ENCODE data around the gene TBX1.

Gene TBX1

GRCh38 chr22:19716041-19716828, 44.3 kb upstream of the TBX1 start:
- DNase-seq (ENCODE audit: low read depth, low spot score), result no peak
- CTCF ChIA-PET, result interaction anchor here (0.8 to 4.2 kb wide), 7 partner anchors 14 to 572 kb away, joined by 3 to 45 read pairs (median 4); partner anchors contain the start of gene ESS2
- no peak overlapping the region for H3K4me3 ChIP-seq (ENCODE audit: low read depth, low read length)
- no peak for TF ChIP-seq CTCF (IDR thresholded peaks at IDR 0.05; ENCODE audit: insufficient read depth, low read length, missing control alignments)
- POLR2A ChIA-PET, result no interaction called here

- no peak overlapping the region for H3K4me3 ChIP-seq (ENCODE audit: low read depth, low read length)
- ChIA-PET POLR2A (no interaction called here), CTCF (interaction anchor here (0.8 to 4.2 kb wide), 5 partner anchors 14 to 240 kb away, joined by 3 to 45 read pairs (median 4); no protein-coding TSS in a partner anchor)
- no peak for DNase-seq (ENCODE audit: low read depth, low spot score)
- no peak for TF ChIP-seq CTCF (IDR thresholded peaks at IDR 0.05; ENCODE audit: insufficient read depth, low read length, missing control alignments)
Measured at GRCh38 chr22:19716829-19717105, 43.8 kb upstream of the TBX1 start.

DNA sequence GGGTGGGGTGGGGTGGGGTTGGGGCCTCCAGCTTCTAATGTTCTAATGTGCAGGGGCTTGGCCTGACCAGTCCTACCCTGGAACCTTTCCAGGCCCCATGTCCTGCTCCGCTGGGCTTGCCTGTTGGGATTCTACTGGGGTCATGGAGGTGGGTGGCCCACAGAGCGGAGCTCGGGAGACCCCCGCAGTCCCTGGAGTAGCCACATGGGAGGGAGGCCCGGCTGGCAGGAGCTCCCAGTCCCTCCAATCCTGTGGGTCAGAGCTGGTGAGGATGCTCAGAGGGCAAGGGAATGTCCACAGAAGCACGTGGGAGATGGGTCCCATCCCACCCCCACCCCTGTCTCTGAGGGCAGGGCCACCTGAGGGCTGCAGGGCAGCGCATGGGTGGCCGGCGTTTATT, 43.4 kb upstream of the TBX1 start:
- no peak for TF ChIP-seq CTCF (IDR thresholded peaks at IDR 0.05; ENCODE audit: insufficient read depth, low read length, missing control alignments)
- CTCF ChIA-PET, result interaction anchor here (0.8 to 4.2 kb wide), 5 partner anchors 13 to 240 kb away, joined by 3 to 45 read pairs (median 4); no protein-coding TSS in a partner anchor
- no peak for DNase-seq (ENCODE audit: low read depth, low spot score)
- no peak overlapping the region for H3K4me3 ChIP-seq (ENCODE audit: low read depth, low read length)
- POLR2A ChIA-PET, result no interaction called here

DNA sequence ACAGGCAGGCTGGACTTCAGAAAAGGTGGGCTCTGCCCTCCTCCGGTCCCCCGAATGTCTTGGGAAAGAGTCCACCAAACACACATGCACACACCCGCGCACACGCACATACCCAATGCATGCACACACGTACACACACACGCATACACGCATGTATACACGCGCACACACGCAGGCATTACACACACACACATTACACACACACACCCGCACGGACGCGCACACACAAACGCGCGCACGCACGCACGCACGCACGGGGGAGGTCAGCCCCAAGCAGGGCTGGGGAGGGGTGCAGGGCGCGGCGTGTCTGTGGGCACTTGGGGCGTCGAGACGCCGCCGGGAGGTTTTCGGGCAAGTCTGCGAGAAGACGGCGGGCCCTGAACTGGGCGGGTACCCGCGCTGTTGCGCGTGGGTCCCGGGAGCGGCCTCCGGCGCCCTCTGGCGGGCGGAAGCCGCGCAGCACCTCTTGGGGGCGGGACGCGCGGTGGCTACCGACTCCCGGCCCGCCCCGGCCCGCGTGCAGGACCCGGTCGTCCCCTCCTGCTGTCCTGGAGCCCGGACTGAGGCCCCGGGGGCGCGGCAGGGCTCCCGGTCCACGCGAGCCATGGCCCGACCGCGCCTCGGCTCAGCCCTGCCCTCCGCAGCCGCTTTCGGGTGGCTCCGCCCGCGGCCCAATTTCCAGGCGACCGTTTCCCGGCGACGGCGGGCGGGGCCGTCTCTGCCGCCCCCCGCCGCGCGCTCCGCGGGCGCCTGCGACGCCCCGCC, 42.7 kb upstream of the TBX1 start:
- POLR2A ChIA-PET, result no interaction called here
- peak overlapping the region; percentile 73 for H3K4me3 ChIP-seq (ENCODE audit: low read depth, low read length)
- CTCF ChIA-PET, result interaction anchor here (1.3 to 4.2 kb wide), 8 partner anchors 9 to 241 kb away, joined by 3 to 45 read pairs (median 4); no protein-coding TSS in a partner anchor
- DNase-seq (ENCODE audit: low read depth, low spot score), result no peak
- peak; percentile 91 for TF ChIP-seq CTCF (IDR thresholded peaks at IDR 0.05; ENCODE audit: insufficient read depth, low read length, missing control alignments)

DNA sequence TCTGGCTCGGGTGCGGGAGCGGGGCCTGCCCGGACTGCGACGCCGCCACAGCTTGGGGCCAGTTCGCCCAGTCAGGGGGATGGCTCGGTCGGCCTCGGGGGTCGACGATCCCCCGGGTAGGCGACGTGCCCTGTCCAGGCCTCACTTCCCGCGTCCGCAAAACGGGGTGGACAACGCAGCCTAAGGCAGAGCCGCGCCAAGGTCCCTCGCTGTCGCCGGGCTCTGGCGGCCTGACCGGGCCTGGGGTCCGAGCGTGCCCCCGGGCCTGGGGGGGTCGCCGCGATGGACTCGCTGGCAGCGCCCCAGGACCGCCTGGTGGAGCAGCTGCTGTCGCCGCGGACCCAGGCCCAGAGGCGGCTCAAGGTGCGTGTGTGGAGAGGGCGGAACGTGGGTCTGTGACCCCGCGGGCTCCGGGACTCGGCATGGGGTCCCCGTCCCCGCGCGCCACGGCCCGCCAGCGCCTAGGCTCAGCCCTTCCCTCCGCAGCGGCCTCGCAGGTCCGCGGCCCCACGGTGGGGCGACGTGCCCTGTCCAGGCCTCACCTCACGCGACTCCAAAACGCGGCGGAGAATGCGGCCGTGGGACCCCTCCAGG, 42.0 kb upstream of the TBX1 start:
- ChIA-PET CTCF (interaction anchor here (1.3 to 3.4 kb wide), 5 partner anchors 10 to 191 kb away, joined by 4 to 32 read pairs (median 4); no protein-coding TSS in a partner anchor), POLR2A (no interaction called here)
- H3K4me3 ChIP-seq (ENCODE audit: low read depth, low read length), result peak overlapping the region; percentile 73
- TF ChIP-seq CTCF (IDR thresholded peaks at IDR 0.05; ENCODE audit: insufficient read depth, low read length, missing control alignments), result no peak
- DNase-seq (ENCODE audit: low read depth, low spot score), result no peak

GRCh38 chr22:19719050-19719482, 41.5 kb upstream of the TBX1 start:
- H3K4me3 ChIP-seq (ENCODE audit: low read depth, low read length), result peak overlapping the region; percentile 73
- no peak for TF ChIP-seq CTCF (IDR thresholded peaks at IDR 0.05; ENCODE audit: insufficient read depth, low read length, missing control alignments)
- no peak for DNase-seq (ENCODE audit: low read depth, low spot score)
- POLR2A ChIA-PET, result no interaction called here
- CTCF ChIA-PET, result interaction anchor here (0.9 to 3.4 kb wide), 7 partner anchors 10 to 191 kb away, joined by 4 to 32 read pairs (median 4); no protein-coding TSS in a partner anchor

Measured in AG04449 (cell line).